GM10266 (cell line): ENCODE data around the gene PLET1.

Source experiments
- DNase-seq: peaks from one replicate; pipeline ENCODE4 v3.0.0; 2012; ENCODE audit errors: extremely low spot score
- TF ChIP-seq, protein P1 (sequence below): IDR thresholded peaks from 2 replicates; pipeline ENCODE4 v1.5.1; 2012; ENCODE audit warnings: mild to moderate bottlenecking, low read depth; ENCODE audit not compliant: control insufficient read depth, insufficient read depth; ENCODE audit errors: missing control alignments

The PLET1 gene

DNA sequence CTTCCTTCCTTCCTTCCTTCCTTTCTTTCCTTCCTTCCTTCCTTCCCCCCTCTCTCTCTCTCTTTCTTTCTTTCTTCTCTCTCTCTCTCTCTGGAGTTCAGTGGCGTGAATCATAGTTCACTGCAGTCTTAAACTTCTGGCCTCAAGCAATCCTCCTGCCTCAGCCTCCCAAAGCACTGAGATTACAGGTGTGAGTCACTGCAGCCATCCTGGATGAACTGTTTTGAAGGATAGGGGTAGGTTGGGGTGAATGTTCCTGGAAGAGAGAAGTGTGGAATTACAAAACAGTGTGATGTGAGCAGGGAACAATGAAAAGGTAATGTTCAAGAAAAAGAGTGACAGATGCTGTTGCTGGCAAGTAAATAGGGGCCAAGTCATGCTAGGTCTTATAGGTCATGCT is 12.4 kb upstream of the PLET1 start:
- TF ChIP-seq, protein P1, sequence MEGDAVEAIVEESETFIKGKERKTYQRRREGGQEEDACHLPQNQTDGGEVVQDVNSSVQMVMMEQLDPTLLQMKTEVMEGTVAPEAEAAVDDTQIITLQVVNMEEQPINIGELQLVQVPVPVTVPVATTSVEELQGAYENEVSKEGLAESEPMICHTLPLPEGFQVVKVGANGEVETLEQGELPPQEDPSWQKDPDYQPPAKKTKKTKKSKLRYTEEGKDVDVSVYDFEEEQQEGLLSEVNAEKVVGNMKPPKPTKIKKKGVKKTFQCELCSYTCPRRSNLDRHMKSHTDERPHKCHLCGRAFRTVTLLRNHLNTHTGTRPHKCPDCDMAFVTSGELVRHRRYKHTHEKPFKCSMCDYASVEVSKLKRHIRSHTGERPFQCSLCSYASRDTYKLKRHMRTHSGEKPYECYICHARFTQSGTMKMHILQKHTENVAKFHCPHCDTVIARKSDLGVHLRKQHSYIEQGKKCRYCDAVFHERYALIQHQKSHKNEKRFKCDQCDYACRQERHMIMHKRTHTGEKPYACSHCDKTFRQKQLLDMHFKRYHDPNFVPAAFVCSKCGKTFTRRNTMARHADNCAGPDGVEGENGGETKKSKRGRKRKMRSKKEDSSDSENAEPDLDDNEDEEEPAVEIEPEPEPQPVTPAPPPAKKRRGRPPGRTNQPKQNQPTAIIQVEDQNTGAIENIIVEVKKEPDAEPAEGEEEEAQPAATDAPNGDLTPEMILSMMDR: no peak

DNA sequence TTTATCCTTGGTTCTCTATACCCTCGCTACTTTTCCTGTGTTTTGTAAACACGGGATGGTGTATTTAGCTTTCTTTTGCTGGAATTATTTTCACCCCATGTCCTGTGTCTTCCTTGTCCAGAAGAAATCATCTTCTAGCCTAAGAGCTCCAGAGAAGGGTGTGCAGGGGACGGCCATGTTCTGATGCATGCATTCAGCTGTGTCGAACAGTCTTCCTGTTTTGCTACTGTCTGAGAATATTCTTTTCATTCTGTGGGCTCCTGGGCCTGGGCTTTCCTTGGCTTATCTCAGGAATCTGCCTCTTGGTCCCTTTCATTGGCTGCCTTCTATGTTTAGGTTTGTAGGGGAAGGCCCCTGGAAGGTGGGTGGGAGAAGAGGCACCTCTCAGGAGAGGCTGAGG is 10.6 kb upstream of the PLET1 start:
- TF ChIP-seq, protein P1: no peak
- no peak for DNase-seq

More for the DNA sequence above, 12.4 kb upstream of the PLET1 start:
- no peak for DNase-seq

DNA sequence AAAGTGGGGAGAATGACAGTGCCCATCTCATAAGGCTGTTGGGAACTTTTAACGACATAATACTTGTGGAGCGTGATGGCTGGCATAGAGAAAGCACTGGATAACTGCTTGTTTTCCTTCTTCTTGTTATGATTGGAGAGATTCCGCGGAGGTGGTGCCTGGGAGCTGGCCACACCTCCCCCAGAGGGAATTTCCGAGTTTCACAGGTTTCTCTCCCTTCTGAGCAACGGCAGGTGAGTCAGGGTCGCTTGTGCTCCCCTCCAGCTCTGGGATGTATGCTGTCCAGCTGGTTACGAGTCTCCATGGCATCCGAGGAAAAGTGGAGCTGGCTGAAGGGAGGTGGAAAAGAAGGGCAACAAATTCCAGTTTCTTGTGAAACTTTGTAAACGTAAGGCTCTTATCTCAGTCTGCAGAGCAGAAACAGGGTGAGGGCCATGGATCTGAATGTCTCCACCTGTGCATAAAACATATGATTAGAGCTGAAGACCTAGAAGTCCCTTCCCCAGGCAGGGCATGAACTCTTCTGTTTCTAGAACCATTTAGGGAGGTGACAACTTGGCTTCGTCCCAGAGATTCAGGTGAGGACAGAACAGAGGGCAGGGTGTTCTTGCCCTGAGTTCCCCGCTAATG is 10.0 kb upstream of the PLET1 start:
- TF ChIP-seq, protein P1: no peak
- DNase-seq: no peak

DNA sequence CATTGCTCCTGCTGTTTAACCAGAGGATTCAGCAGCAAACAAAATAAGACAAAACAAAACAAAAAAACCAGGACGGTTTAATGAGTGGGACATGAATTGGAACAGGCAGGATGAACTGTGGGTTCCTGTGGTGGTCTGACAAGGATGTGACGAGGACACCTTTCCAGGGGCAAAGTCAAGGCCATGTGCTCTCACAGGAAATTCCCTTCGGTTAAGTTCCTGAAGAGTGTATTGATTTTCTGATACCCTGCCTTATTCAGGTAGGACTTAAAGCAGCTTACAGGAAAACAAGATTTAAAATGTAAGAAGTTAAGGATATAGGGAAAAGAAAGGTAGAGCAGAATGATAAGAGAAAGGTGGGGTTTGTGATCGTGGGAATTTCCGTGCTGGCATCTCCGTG is 8.5 kb upstream of the PLET1 start:
- no peak for DNase-seq
- TF ChIP-seq, protein P1: no peak

DNA sequence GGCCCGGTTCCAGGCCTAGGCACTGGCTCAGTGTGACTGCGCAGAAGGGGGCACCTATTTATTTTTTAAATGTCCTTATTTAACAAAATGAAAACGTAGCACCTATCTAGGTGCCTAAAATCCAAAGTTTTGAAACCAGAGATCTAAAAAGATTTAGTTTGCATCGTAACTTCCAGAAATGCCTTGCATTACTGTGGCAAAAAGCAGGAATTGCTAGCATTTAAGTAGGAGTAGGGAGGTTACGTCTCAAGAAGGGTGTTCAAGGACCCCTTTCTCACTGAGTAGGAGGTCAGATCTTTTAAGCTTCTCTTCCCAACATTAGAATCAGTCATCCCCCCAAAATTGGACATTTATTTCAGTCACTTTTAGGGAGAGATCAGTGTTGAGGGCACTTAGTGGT is 7.7 kb upstream of the PLET1 start:
- DNase-seq: no peak
- TF ChIP-seq, protein P1: no peak

DNA sequence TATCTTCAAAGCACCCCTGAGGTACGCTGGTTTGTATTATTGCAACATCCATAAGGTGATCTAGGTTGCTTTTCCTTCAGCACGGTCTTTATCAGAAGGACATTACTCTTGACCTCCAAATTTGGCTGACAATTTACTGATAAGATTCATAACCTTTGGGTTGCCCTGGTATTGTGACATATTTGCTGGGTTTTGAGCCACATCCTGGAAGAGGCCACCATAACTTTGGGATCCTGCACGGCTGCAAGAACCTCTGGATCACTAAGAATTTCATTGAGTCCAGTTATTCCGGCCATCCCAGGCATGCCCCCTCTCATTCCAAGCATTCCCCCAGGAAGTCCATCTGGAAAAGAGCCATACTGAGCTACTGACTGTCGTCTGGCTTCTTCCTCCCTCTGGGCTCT is 6.5 kb upstream of the PLET1 start:
- no peak for DNase-seq
- TF ChIP-seq, protein P1: no peak

DNA sequence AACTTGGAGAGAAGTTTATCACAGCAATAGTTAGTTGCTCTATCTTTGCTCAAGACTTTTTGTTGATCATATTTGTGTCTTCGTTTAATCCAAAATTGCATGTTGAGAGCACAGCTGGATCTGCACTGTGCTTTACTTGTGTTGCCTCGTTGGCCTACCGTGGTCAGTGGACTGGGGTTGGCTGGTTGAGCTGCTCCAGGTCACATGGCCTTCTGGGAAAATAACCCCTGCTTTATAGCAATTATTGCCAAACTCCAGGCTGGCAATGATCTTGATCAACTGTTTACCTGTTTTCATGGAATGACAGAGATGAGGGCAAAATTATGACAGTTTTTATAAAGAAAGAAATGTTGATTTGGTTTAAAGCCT is 5.7 kb upstream of the PLET1 start:
- TF ChIP-seq, protein P1: no peak

More for the DNA sequence above, 5.7 kb upstream of the PLET1 start:
- no peak for DNase-seq
